Measurements from ENCODE around the gene DYNC2I2. TPM values are rescaled to one million over a fixed set of nuclear protein-coding genes. Genes with fewer than 3 reads are reported as not detected.

DYNC2I2 gene
- 10 to 100 TPM; 66.1 to 80.1 TPM for total RNA-seq

DNA sequence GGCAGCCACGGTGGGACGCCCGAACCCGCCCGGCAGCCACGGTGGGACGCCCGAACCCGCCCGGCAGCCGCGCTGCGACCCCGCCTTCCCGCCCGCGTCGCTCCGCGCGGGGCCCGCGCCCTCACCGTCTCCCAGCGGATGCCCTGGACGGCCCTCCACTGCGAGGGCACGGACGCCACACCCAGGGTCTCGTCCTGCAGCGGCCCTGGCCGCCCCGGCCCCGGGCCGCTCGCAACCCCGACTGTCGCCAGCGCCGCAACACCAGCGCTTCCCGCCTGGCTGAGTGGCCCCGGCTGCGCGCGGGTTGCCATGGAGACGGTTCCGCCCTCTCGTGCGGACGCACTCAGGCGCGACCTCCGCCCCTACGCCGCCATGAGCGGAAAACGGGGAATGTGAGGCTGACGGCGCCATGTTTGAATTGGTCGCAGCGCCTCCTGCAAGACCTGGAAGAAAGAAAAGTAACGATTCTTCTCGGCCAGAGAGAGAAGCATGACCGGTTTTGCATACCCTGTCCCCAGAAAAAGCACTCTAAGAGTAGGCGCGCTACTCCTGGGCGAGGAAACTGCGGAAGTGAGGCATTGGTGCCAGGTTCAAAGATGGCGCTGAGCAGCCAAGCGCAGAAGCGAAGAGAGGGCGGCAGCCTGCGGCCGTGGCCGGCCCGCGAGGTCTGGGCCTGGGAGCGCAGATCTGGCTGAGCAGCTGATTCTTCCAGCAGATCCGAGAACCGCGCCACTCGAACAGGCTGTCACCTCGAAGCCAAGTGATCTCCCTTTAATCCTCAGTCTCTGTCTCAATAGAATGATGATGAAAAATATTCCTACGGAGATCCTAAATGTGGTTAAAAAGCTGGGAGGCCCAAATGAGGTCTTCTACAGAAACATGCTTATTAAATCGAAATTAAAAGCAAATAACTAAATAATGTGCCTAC, at the start of gene DYNC2I2:
DYNC2I2 (minus strand) TSS at position 432 of the 928 bp plus-strand sequence; CDS start at position 311, 121 bp downstream.
- peak; percentile 95 for DNase-seq (ENCODE audit: low spot score)
- Histone ChIP-seq H3K27ac (peak within 1 kb of the TSS; percentile 95 to 96), H3K4me3 (peak within 1 kb of the TSS; percentile 49 to 88), H3K9me3 (no peaks in the 10 kb centered on the region), H3K36me3 (no peaks in the 10 kb centered on the region), H3K27me3 (replicated peaks; ENCODE audit: insufficient read depth) (no peaks in the 10 kb centered on the region), H3K4me1 (replicated peaks) (no peaks in the 10 kb centered on the region)
- TF ChIP-seq, protein P1, sequence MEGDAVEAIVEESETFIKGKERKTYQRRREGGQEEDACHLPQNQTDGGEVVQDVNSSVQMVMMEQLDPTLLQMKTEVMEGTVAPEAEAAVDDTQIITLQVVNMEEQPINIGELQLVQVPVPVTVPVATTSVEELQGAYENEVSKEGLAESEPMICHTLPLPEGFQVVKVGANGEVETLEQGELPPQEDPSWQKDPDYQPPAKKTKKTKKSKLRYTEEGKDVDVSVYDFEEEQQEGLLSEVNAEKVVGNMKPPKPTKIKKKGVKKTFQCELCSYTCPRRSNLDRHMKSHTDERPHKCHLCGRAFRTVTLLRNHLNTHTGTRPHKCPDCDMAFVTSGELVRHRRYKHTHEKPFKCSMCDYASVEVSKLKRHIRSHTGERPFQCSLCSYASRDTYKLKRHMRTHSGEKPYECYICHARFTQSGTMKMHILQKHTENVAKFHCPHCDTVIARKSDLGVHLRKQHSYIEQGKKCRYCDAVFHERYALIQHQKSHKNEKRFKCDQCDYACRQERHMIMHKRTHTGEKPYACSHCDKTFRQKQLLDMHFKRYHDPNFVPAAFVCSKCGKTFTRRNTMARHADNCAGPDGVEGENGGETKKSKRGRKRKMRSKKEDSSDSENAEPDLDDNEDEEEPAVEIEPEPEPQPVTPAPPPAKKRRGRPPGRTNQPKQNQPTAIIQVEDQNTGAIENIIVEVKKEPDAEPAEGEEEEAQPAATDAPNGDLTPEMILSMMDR (IDR thresholded peaks at IDR 0.05) = peak in 2 of 4 experiments; percentile 7 to 26
- TF ChIP-seq POLR2A (IDR thresholded peaks at IDR 0.05) (peak; percentile 65), POLR2AphosphoS5 (IDR thresholded peaks at IDR 0.05) (peak; percentile 92)
- intact Hi-C loops (cut with DNase I) = loop anchor here (2.0 kb wide), 1 partner anchor 32 kb away; the partner anchor contains the start of gene SET
- under 1% methylated on average over 86 of the region's 86 CpGs for WGBS

DNA sequence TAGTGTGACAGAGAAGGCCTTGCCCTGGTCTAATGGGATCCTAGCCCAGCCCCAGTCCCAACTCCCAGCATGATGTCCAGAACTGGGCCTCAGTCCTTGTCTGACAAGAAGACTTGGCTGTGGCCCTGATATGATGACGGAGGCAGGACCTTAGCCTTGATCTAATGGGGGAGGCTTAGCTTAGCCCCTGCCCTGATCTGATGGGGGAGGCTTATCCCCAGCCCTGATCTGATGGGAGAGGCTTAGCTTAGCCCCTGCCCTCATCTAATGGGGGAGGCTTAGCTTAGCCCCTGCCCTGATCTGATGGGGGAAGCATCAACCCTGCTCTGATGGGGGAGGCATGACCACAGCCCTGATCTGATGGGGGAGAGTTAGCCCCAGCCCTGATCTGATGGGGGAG, 49.4 kb upstream of the DYNC2I2 start:
- no peak overlapping the region for H3K4me3 ChIP-seq
- 83% methylated on average over 1 of the region's 1 CpG for WGBS
- H3K27ac ChIP-seq = no peak overlapping the region
- H3K9me3 ChIP-seq = no peaks in the 10 kb centered on the region
- intact Hi-C loops (cut with DNase I) = no loop called here
- no peak for TF ChIP-seq POLR2A (IDR thresholded peaks at IDR 0.05)
- TF ChIP-seq, protein P1 (IDR thresholded peaks at IDR 0.05) = no peak
- no peak for TF ChIP-seq POLR2AphosphoS5 (IDR thresholded peaks at IDR 0.05)
- no peak for DNase-seq (ENCODE audit: low spot score)
- H3K27me3 ChIP-seq (replicated peaks; ENCODE audit: insufficient read depth) = no peaks in the 10 kb centered on the region
- no peaks in the 10 kb centered on the region for H3K4me1 ChIP-seq (replicated peaks)
- H3K36me3 ChIP-seq = no peaks in the 10 kb centered on the region

DNA sequence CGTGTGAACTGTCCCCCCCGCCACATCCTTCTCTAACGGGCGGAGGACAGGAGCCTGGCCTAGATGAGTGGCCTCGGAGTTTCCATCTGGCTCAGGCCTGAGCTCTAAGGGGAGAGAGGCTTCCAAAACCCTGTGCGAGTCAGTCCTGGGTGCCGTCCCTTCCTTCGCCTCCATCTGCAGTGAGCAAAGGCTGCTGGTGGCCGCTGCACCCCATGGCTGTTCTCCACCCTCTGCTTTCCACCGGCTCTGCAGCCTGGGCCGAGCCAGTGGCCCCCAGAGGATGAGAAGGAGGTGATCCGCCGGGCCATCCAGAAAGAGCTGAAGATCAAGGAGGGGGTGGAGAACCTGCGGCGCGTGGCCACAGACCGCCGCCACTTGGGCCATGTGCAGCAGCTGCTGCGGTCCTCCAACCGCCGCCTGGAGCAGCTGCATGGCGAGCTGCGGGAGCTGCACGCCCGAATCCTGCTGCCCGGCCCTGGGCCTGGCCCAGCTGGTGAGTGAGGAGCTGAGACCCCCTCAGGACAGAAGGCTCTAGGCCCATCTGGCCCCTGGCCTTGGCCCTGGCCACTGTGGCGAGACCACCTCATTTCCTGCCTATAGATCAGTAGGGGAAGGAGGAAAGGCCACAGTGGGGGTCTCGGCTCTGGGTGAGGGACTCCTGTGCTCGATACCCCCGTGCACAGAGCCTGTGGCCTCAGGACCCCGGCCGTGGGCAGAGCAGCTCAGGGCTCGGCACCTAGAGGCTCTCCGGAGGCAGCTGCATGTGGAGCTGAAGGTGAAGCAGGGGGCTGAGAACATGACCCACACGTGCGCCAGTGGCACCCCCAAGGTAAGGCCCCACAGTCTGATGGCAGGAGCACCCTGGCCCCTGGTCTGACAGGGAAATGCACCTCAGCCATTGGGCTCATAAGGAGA, 48.7 kb upstream of the DYNC2I2 start:
- no peak overlapping the region for H3K4me3 ChIP-seq
- TF ChIP-seq POLR2AphosphoS5 (IDR thresholded peaks at IDR 0.05) (no peak), POLR2A (IDR thresholded peaks at IDR 0.05) (no peak)
- TF ChIP-seq, protein P1 (IDR thresholded peaks at IDR 0.05) = no peak
- no peaks in the 10 kb centered on the region for H3K36me3 ChIP-seq
- H3K27ac ChIP-seq = no peak overlapping the region
- no peaks in the 10 kb centered on the region for H3K4me1 ChIP-seq (replicated peaks)
- 89% methylated on average over 30 of the region's 36 CpGs for WGBS
- no peaks in the 10 kb centered on the region for H3K9me3 ChIP-seq
- DNase-seq (ENCODE audit: low spot score) = no peak
- no peaks in the 10 kb centered on the region for H3K27me3 ChIP-seq (replicated peaks; ENCODE audit: insufficient read depth)
- intact Hi-C loops (cut with DNase I) = no loop called here

DNA sequence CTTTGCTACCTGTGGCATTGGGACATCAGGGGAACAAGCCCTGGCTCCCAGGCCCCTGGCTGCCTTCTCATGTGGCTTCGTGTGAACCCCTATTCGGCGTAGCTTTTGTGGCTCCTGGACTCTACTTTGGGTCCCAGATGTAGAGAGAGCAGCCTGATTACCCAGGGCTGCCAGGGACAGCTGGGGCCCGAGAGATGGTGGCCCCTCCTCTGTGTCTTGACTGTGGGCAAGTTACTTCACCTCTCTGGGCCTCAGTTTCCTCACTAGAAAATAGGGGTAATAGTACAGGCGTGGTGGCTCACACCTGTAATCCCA, 47.7 kb upstream of the DYNC2I2 start:
- WGBS = 94% methylated on average over 5 of the region's 5 CpGs
- no peaks in the 10 kb centered on the region for H3K36me3 ChIP-seq
- H3K27ac ChIP-seq = no peak overlapping the region
- DNase-seq (ENCODE audit: low spot score) = no peak
- intact Hi-C loops (cut with DNase I) = no loop called here
- H3K27me3 ChIP-seq (replicated peaks; ENCODE audit: insufficient read depth) = no peaks in the 10 kb centered on the region
- H3K9me3 ChIP-seq = no peaks in the 10 kb centered on the region
- no peak for TF ChIP-seq POLR2A (IDR thresholded peaks at IDR 0.05)
- TF ChIP-seq, protein P1 (IDR thresholded peaks at IDR 0.05) = no peak
- TF ChIP-seq POLR2AphosphoS5 (IDR thresholded peaks at IDR 0.05) = no peak
- H3K4me1 ChIP-seq (replicated peaks) = no peaks in the 10 kb centered on the region
- no peak overlapping the region for H3K4me3 ChIP-seq

Data from prostate gland (tissue), 2 donors.